PC-3 (cell line): ENCODE measurements around the gene TAOK2.

ENCODE experiments used
- CTCF ChIP-seq: fragments of 300-600 bp; sonication (generic); conservative IDR thresholded peaks from 2 replicates; pipeline ENCODE4 v1.5.1; 2017; ENCODE audit warnings: antibody characterized with exemption, low read depth, mild to moderate bottlenecking, low read length
- EZH2 ChIP-seq: fragments of 300-600 bp; sonication (generic); IDR thresholded peaks from one replicate; pipeline ENCODE4 v1.6.1; 2017; ENCODE audit warnings: antibody characterized with exemption, mild to moderate bottlenecking, low read length; ENCODE audit not compliant: unreplicated experiment

GRCh38 chr16:29950806-29951461 is 22.7 kb upstream of the TAOK2 start:
- TF ChIP-seq CTCF (no peak), EZH2 (no peak)
